NCI-H128 (cell line): ENCODE data around the gene IL1RAPL1.

Experiments used
- DNase-seq: peaks from one replicate; lab custom pipeline; 2025; ENCODE audit not compliant: unreplicated experiment; lab: John Stamatoyannopoulos, UW

The IL1RAPL1 gene

DNA sequence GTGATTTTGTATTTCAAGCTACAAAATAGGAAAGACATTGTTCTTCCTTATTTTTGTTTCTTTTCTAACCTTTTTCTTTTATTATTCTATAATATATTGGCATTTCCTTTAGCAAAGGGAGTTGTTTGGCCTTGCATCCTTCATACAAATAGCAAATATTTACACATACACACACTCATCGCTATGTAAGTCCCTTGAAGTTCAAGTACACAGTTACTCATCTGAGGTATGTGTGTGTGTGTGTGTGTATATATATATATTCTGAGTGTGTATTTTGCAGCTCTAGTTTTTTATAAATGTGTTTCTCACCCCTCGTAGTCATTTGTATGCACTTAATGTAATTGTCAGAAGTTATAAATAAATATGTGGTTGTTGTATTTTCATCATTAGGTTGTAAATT lies 903.4 kb downstream of the IL1RAPL1 start:
- no peak for DNase-seq

DNA sequence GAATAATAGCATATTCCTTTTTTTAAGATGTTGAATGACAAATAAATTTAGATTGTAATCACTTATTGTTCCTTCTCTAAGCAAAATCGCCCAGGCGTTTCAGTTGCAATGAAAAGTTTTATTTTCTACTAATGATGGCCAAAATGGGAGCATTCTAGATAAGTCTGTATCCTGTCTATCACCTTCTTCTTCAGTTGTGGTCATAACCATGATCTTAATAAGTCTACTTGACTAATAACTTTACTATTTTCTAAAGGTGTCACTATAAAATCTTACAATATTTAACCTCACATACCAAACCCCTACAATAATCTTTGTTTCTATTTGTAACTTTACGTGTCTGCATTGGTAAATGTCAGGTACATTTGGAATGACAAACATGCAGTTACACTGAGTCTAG lies 904.4 kb downstream of the IL1RAPL1 start:
- no peak for DNase-seq

DNA sequence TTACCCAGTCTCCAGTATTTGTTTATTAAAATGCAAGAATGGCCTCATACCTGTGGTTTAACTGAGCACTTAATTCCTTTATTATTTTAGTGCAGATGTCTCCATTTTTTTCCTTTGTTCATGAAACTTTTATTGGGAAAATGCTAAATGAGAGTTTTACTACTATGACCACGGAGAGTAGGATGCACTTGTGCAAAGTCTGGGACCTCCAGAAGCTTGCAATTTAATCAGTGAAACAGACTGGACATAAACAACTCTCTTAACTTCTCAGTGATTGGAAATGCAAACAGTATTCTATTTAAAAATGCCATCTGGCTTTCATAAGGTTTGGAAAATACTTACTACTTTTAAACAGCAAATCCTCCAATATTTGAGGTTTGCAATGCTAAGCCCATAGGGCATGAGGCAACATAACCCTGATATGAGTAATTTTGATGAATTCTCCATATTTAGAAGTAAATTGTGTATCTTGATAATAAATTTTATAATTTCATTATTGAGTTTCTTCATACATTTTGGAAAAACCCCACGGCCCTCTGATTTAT lies 909.5 kb downstream of the IL1RAPL1 start:
- DNase-seq = no peak

DNA sequence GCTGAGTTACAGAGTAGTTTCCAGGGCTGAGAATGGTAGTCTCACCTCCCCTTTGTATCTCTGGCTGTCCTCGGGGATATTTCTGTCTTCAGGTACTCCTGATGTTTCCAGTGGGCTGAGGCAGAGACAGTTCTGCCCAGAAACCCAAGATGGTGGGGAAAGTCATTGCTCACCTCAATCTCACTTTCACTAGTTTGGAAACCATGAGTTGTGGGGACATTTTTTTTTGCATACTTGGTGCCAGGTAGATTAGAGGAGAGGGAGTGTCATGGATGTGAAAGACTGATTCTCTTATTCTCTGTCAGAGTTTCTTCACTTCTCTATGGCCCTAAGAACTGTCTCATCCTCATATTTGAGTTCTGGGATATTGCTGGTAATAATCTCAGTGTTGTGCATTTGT lies 919.5 kb downstream of the IL1RAPL1 start:
- DNase-seq = no peak

DNA sequence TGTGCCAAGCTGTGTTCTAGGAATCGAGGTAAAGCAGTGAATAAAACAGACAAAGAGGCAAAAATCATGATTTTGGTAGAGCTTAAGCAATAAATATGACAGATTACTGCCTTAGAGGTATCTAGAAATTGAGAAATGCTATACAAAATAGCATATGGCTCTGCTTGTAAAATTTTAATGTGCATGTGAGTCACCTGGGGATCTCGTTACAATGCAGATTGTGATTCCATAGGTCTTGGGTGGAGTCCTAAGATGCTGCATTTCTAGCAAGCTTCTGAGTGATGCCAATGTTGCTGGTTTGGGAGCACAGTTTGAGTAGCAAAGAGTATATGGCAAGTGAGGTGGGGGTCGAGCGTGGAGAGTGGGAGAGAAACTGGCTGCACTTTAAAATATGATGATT lies 930.9 kb downstream of the IL1RAPL1 start:
- DNase-seq = no peak

DNA sequence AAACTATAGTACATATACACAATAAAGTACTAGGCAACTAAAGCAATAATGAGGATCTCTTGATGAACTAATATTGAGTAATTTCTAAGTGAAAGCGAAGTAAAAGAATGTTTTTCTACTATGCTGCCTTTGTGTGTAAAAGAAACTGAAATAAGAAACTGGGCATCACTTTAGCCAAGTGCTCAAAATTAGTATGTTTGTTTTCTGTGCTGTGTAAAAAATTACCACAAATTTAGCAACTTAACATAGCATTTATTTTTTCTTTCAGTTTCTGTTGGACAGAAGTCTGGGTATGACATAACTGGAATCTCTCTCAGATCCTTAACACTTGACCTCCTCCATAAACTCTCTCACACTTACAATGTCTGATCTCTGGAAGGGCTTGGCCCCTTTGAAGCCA lies 941.0 kb downstream of the IL1RAPL1 start:
- no peak for DNase-seq

DNA sequence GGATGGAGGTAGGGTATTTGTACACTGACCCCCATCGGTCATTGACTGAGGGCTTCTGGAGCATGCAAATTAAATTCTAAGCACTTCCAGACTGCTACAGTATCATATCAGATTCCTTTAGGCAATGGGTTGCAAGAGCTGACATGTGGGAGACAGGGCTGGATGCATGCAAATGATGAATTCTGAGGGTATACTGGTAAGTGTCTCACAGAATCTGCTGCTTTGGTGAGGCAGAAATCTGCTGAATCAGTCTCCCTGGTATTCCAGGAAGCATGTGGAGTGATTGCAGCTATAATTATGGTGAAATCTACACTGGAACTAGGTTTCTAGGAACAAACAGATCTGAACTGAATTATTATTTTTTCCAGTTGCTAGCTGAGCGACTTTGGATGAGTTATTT lies 943.3 kb downstream of the IL1RAPL1 start:
- no peak for DNase-seq

DNA sequence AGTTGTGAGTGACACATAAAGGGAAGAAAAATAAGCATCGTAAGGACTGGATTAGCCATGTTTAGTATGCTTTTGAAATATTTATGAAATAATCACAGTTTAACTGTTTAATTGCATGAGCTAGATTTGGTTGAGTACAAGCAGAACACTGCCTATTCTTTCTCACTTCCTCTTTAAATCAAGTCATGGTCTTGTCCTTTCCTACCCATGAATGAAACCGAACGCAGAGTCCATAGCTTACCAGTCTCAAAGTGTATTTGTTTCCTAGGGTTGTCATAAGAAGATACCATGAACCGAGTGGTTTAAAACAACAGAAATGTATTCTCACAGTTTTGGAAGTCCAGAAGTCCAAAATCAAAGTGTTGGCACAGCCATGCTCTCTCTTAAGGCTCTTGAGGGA lies 944.1 kb downstream of the IL1RAPL1 start:
- no peak for DNase-seq

DNA sequence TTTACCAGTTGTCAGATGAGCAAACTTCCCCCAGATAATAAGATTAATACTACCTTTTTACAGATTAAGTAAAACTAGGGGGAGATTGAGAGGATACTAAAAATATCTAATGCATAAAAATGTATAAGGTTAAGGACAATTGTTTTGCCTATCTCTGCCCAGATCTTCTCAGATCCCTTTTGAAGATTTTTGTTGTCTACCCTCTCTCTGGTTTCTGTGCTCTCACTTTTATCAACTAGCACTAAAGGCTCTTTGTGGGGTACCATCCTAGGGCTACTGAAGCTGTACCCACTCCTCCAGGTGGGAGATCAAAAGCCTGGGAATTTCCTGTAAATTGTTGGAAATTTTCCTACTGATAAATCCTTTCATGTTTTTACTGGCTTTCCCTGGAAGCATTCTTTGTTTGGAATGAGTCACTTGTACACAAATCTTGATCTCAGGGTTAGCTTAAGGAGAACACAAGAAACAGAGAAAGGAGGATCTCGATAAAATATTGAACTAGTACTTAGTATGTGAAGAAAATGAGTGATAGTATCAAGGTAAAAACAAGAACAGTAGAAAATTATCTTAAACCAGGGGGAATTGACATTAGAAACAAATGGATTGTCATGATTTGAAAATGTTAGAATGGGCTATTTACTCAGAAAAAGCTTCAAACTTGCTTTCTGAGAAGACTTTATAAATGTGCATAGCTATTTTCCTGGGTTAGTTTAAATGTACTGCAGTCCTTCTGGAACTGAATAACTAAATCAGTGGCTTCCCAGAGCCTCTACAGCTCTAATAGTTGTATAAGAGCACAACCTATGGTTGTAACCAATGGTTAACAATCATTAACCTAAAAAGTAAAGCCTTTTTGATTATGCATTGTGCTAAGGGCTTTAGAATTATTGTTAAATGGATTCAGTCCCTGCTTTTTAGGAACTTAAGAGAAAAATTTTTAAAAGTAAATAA lies 948.2 kb downstream of the IL1RAPL1 start:
- DNase-seq = no peak

DNA sequence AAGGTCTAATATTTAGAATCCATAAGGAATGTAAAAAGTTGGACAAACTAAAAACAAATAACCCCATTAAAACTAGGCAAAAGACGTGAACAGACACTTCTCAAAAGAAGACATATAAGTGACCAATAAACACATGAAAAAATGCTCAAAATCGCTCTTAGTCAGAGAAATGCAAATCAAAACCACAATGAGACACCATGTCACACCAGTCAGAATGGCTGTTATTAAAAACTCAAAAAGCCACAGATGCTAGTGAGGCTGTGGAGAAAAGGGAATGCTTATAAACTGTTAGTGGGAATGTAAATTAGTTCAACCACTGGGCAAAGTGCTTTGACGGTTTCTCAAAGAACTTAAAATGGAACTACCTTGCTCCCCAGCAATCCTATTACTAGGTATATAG lies 953.8 kb downstream of the IL1RAPL1 start:
- DNase-seq = no peak

DNA sequence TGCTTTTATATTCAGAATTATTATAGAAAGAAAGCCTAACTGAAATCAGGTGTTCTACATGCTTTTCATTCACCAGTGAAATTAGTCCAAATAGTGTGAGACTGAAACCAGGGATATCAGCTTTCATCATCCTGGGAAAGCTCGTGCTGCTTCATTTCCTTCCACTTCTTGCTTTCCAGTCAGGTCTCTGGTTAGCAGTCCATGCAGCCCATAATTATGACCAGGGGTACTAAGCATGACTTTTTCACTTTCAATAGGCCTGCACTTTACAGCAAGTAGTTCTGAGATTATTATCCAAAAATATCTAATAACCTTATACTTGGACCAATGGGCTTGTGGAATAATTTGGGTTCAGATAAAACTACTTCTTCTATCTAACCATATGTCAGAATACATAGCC lies 954.9 kb downstream of the IL1RAPL1 start:
- no peak for DNase-seq

DNA sequence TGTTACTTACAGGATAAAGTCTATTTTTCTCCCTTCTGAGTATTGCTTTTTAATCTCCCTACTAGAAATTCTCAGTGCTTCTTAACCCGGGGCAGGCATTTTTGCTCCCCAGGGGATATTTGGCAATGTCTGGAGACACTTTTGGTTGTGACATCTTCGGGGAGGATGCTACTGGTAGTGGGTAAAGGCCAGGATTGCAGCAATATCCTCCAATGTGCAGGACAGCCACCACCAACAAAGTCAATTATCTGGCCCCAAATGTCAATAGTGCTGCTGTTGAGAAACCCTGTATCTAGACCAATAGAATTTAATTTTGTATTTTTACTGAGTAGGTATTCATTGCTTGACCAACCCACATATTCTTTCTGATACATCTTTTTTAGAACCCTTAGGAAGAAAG lies 958.6 kb downstream of the IL1RAPL1 start:
- no peak for DNase-seq

DNA sequence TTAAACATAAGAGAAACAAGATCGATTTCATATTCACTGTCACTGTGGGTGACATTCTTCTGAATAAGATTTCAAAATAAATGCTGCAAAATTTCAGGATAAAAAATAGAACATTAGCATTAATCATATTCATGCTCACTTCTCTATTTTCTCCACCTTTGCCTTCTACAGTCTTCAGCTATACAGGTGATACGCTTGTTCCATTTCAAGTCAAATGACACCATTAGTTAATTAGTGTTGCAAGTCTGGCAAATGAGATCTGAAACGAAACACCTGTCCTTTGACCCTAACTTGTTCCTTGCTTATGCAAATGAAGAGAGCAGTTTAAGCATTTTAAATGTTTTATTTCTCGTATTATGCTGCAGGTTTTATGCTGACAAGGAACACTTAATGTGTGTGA lies 960.6 kb downstream of the IL1RAPL1 start:
- no peak for DNase-seq

DNA sequence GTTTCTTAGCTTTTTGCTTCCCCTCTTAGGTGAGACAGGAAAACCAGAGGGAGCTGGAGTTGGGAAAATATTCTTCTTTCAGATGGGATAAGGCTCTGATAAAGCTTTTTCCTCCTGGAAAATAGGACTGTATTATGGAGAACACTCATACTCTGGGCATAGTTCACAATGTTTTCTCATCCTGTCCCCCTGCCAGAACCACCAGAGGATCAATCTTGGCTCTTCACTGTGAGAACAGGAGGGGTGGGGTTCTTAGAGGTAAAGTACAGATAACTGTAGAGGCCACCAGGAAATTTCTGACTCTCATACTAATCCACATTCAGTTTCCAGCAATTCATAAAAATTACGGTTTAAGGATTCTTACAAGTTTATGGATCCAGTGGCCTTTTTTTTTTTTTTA lies 966.3 kb downstream of the IL1RAPL1 start:
- DNase-seq = no peak

DNA sequence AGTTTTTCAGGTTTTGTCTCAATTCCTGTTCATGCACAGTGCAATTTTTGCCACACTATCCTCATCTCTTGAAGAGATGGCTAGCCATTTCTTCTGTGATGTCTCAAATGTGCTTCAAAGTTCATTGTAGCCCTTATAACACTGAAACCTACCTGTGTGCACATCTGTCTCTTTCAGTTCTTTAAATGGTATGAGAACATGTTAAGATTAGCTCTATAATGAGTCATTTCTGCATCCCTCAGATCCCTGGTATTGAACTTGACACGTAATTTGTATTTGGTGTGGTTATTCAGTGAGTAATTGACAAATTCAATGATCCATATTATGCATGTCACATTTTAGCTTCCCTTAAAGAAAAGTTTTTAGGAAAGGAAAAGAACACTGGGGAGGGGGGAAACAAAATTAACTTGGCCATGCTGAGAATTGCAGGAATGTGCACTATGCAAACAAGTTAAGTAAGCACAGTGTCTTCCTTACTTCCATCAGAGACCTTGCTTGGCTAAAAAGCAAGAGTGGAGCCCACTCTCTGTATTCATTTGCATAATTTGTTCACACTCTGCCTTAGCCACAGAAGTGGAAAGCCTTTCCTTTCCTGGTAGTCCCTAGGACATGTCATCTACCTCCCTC lies 968.3 kb downstream of the IL1RAPL1 start:
- no peak for DNase-seq

DNA sequence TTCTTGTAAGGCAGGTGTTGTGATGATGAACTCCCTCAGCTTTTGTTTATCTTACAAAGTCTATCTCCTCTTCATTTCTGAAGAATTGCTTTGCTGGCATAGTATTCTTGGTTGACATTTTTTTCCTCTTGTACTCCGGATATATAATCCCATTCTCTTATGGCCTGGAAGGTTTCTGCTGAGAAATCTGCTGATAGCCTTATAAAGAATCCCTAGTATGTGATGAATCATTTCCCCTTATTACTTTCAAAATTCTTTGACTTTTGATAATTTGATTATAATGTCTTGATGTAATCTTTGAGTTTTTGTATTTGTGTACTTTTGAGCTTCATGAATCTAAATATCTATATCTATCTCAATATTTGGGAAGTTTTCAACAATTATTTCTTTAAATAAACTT lies 972.8 kb downstream of the IL1RAPL1 start:
- no peak for DNase-seq

DNA sequence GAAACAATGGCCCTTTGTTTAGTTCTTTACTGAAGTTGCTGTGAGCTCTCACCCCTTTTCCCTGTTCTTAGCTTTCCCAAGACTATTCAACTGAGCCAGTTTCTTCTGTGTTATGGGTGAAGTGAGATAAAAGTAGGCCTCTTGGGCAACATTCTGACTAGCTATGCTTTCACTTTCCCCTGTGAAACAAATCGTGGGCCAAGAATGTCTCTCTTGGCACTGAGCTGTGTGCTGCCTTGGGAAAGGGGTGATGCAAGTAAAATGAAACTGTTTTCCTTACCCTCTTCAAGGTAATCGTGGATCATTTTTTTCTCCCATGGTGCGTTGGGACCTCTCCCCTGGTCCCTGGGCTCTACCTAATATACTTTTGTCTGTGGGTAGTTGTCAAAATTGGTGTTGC lies 974.2 kb downstream of the IL1RAPL1 start:
- DNase-seq = no peak

DNA sequence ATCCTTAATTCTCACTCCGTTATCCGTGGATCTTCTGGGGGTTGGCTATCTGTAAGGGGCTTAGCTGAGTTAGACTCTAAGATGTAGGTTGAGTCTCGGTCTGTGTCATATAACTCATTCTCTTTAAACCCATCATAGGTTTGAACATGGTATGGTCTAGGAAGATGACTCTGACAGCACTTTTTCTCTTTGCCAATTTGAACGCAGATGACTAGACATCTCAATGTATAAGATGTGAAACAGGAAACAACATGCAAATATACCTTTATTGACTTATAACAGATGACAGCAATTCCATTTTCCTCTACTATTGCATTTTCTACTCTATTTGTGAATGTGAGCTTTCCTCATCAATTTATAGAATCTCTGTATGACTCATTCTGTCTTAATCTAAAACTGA lies 993.3 kb downstream of the IL1RAPL1 start:
- no peak for DNase-seq

DNA sequence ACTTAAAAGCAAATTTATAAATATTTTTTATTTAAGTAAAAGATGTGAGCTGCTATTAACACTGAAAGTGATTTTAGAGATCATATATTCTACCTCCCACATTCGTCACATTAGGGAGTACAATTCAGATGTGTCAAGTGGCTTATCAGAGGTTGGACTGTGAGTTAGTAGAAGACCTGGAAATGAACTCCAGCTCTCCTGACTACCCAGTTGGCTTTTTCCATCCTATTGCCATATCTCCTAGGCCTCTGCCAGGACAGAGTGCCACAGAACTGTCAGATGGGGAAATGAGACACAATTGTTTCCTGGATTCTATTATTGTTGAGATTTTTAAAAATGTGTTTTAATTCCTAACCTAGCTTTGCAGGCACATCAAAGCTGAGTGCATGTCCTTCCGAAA lies 994.0 kb downstream of the IL1RAPL1 start:
- DNase-seq = no peak

DNA sequence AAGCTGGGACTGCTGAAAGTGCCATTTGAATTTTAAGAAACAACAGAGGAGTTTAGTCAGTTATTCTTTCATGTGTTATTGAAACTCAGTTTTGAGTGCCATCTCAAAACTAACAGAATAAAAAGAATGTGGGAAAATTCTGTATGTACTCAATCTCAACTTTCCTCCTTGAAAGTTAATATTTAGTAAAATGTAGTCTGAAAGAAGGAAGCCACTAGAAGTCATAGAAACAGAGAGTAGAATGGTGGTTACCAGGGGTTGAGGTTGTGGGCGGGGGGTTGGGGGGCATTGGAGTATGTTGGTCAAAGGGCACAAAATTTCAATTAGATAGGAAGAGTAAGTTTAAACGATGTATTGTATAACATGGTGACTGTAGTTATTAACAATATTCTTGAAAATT lies 999.9 kb downstream of the IL1RAPL1 start:
- DNase-seq = no peak

DNA sequence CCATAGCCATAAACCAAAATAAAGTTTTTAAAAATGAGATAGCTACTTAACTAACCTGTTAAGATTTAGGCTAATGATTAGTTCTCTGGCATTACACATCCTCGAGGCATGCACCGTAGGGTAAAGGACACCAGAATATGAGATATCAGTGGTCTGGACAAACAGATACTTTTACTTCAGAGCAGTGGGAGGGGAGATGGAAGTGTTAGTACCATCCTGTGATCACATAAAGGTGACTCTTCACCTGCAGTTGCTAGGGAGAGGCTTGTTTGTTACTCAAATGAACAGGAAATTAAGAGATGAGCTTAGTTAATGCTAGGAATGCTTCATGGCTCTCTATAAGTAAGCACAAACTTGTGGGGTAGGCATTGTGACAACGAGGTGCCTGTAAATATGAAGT lies 1003.7 kb downstream of the IL1RAPL1 start:
- DNase-seq = no peak

DNA sequence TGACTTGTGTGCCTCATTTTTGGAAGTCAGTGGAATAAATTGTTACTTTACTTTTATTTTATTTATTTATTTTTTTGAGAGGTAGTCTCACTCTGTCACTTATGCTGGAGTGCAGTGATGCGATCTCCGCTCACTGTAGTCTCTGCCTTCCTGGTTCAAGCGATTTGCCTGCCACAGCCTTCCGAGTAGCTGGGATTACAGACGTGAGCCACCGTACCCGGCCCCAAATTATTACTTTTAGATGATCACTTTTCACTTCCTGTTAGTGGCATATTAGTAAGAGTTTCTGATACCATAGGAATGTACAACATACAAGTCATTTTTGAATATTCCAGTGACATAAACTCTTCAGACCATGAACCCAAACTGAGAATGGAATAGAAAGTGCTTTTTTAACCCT lies 1017.1 kb downstream of the IL1RAPL1 start:
- no peak for DNase-seq
